HG02678 (cell line): ENCODE data around the gene VSNL1.

Source experiments
- ATAC-seq: cut with Tn5 transposase; IDR thresholded peaks from one replicate; pipeline ENCODE4 v1.9.1; 2021; ENCODE audit warnings: mild to moderate bottlenecking, moderate library complexity; ENCODE audit not compliant: unreplicated experiment

Gene VSNL1

GRCh38 chr2:17638196-17638743 lies 97.8 kb downstream of the VSNL1 start:
- ATAC-seq = no peak

- ATAC-seq = no peak
Measured at GRCh38 chr2:17640406-17640805, 99.9 kb downstream of the VSNL1 start.

GRCh38 chr2:17643031-17643615 lies 102.6 kb downstream of the VSNL1 start:
- no peak for ATAC-seq

- no peak for ATAC-seq
Measured at GRCh38 chr2:17644997-17645720, 104.7 kb downstream of the VSNL1 start.

- ATAC-seq = peak; percentile 86
Measured at GRCh38 chr2:17646081-17646554, 105.6 kb downstream of the VSNL1 start.

GRCh38 chr2:17646838-17647701 lies 106.6 kb downstream of the VSNL1 start:
- no peak for ATAC-seq

- ATAC-seq = no peak
Measured at GRCh38 chr2:17648581-17648980, 108.1 kb downstream of the VSNL1 start.

GRCh38 chr2:17649026-17649425 lies 108.5 kb downstream of the VSNL1 start:
- no peak for ATAC-seq

GRCh38 chr2:17652681-17653394 lies 112.3 kb downstream of the VSNL1 start:
- no peak for ATAC-seq

GRCh38 chr2:17657759-17658158 lies 117.3 kb downstream of the VSNL1 start:
- no peak for ATAC-seq

GRCh38 chr2:17658251-17658843 lies 117.9 kb downstream of the VSNL1 start:
- peak; percentile 87 for ATAC-seq

- no peak for ATAC-seq
Measured at GRCh38 chr2:17660219-17660618, 119.7 kb downstream of the VSNL1 start.

- no peak for ATAC-seq
Measured at GRCh38 chr2:17661460-17661859, 121.0 kb downstream of the VSNL1 start.

GRCh38 chr2:17662723-17663122 lies 122.2 kb downstream of the VSNL1 start:
- no peak for ATAC-seq

- no peak for ATAC-seq
Measured at GRCh38 chr2:17664534-17664933, 124.0 kb downstream of the VSNL1 start.

GRCh38 chr2:17667898-17668297 lies 127.4 kb downstream of the VSNL1 start:
- no peak for ATAC-seq

- ATAC-seq = no peak
Measured at GRCh38 chr2:17672583-17673317, 132.3 kb downstream of the VSNL1 start.

- ATAC-seq = no peak
Measured at GRCh38 chr2:17674817-17675216, 134.3 kb downstream of the VSNL1 start.

GRCh38 chr2:17680119-17680518 lies 139.6 kb downstream of the VSNL1 start:
- no peak for ATAC-seq
